Omental fat pad (tissue), 4 donors: ENCODE results near the gene HDAC7. TPM values are rescaled to one million over a fixed set of nuclear protein-coding genes. Genes with fewer than 3 reads are reported as not detected.

ENCODE experiments used
- ATAC-seq: fragments of 150-250 bp; one replicate; pipeline ENCODE4 v1.9.1; 2016; ENCODE audit warnings: mild to moderate bottlenecking, moderate library complexity; ENCODE audit not compliant: low FRiP score
- DNase-seq: peaks from one replicate; pipeline ENCODE4 v3.0.0-alpha.2; 2019; ENCODE audit warnings: low spot score
- total RNA-seq, 4 donors: library from RNA; depleted of rRNA; stranded (reverse); fragments of >200 nt; gene quantifications; one replicate each; pipeline ENCODE4 v1.1.0, GENCODE V29; 2016
- TF ChIP-seq, protein P1 (sequence below), 3 donors: fragments of 450-650 bp; IDR thresholded peaks; one replicate each; pipeline ENCODE4 v1.5.1; 2016 to 2017; ENCODE audit warnings: antibody characterized with exemption in 3 of 3, mild to moderate bottlenecking in 3 of 3, moderate library complexity in 2 of 3

HDAC7 gene
- total RNA-seq, 4 donors from 2014 or later = 40.3 to 102 (median 62.9) TPM

DNA sequence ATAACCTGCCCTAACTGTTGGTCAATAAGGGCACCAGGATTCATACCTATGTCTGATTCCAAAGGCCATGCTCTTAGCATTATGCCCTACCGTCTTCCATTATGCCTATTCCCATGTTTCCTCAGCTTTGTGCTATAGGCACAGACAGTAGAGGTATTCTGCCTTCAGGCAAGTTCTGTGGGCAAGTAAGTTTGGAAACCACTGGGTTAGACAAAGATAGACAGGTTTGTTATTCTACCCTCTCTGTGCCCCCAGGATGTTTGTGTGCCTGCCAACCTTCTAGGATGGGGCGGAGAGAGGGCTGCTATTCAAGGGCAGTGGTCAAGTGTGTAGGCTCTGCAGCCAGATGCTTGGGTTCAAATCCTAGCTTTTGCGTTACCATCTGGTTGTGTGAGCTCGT, 65.6 kb downstream of the HDAC7 start:
- TF ChIP-seq, protein P1, sequence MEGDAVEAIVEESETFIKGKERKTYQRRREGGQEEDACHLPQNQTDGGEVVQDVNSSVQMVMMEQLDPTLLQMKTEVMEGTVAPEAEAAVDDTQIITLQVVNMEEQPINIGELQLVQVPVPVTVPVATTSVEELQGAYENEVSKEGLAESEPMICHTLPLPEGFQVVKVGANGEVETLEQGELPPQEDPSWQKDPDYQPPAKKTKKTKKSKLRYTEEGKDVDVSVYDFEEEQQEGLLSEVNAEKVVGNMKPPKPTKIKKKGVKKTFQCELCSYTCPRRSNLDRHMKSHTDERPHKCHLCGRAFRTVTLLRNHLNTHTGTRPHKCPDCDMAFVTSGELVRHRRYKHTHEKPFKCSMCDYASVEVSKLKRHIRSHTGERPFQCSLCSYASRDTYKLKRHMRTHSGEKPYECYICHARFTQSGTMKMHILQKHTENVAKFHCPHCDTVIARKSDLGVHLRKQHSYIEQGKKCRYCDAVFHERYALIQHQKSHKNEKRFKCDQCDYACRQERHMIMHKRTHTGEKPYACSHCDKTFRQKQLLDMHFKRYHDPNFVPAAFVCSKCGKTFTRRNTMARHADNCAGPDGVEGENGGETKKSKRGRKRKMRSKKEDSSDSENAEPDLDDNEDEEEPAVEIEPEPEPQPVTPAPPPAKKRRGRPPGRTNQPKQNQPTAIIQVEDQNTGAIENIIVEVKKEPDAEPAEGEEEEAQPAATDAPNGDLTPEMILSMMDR (IDR thresholded peaks at IDR 0.05) = no peak
- DNase-seq = no peak
- ATAC-seq = no peak

DNA sequence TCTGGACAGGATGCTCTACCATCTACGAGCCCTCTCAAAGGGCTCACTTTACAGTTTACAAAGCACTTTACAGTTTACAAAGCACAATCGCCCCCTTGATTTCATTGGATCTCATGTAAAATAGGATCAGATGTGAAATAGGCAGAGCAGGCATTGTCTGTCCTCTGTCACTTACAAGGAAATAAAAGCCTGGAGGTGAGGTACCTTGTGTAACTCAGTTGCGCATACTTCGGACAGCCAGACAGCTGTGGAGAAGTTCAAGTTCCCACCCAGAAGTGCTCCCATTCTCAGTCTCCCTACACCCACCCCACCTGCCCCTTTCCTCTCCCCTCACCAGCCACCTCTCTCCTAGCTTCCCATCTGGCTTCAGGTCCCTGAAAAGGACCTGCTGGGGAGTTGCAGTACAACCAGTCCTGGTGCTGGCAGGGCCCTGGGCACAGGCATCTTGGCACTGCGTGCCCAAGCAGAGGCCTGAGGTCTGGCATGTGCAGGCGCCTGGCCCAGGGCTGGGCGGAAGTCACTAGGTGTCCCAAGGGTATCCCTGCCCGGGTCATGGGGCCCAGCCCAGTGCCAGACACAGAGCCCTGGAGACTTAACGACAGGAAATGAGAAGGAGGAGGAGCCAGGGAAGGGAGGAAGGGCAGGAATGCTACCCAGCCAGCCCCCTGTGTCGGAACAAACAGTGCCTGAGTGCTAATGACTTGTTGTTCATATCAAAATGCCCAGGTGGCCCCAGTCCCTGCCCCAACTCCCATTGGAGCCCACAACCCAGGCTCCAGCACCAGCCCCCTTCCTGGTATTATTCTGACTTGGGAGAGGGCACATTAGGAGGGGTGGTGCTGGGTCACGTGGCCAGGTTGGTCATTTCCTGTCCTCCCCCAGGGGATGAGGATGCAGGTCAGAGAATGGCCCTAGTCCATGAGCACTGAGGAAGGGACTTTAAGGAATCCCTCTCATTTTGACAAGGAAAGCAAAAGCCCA, 66.4 kb downstream of the HDAC7 start:
- TF ChIP-seq, protein P1 (IDR thresholded peaks at IDR 0.05) = no peak
- ATAC-seq = no peak
- DNase-seq = no peak

DNA sequence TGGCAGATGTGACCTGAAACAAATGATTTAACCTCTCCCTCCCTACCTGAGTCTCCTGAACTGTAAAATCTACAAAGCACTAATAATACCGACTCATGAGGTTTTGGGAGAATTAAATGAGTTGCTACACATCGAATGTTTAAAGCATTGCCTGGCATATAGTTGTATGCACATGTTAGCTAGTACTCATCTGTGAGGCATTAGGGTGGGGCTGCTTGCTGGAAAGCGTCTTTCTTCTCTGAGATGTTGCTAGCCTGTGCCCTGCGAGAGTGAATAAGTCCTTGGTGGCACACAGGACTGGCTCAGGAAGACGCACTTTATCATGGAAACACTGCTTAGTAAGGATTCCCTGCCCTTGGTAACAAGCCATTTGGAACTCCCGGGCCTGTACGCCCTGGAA, 67.2 kb downstream of the HDAC7 start:
- TF ChIP-seq, protein P1 (IDR thresholded peaks at IDR 0.05) = no peak
- DNase-seq (no peak), ATAC-seq (peak; percentile 53)

DNA sequence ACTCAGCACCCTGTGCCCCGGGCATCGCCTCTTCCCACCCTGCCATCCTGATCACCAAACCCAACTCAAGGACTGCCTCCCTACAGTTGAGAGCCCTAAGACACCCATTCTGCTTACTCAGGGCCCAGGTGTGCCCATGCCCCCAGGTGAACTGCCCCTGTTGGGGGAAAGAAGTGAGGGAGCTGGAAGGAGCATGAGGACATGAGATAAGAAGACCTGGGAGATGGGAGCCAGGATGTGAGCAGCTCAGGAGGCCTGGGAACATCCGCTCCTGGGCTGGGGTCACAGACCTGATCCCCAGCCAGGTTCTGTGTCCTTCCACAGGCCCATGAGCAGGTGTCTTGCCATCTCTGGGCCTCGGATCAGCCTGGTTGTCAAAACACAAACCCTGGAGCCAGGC, 67.6 kb downstream of the HDAC7 start:
- TF ChIP-seq, protein P1 (IDR thresholded peaks at IDR 0.05) = no peak
- ATAC-seq = no peak

DNA sequence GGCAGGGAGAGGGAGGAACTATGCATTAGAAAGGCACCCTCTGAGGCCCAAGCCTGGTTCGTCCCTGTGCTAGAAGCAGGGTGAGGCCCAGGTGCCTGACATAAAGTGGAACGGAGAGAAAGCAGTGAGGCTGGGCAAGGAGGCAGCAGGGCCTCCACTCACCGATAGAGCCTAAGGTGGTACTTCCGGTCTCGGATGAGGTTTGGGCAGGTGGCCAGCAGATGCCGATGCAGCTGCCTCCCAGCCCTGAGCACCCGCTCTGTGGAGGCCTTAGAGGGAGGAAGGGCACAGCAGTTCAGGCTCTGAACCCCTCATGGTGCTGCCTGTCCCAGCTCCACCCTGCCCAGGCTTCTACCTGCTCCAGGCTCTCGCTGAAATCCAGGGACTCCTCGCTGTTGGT, 68.1 kb downstream of the HDAC7 start:
- TF ChIP-seq, protein P1 (IDR thresholded peaks at IDR 0.05) = no peak
- ATAC-seq (no peak), DNase-seq (no peak)

More for the DNA sequence above, 67.6 kb downstream of the HDAC7 start:
- DNase-seq = no peak

DNA sequence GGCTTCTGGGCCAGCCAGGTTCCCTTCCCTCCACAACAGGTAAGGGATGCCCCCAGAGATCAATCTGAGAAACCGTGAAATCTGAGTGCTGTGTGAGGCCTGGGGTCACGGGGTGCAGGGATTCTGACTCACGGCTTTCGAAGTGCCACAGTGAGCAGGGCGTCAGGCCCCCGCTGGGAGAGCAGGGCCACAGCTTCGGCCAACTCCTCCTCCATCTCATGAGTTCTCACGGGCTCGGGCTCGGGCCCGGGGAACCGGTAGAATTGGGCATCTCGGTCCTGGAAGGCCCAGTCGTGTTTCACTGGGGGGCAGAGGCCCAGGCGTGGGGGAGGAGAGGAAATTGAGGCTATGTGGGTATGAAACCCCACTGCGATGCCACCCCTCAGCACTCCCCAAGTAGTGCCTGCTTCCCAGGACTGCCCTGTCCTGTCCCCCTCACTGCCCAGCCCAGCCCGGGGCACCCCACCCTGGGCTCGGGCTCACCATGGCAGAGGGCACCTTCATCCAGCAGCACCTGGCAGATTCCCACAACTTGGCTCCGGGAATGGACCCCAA, 68.7 kb downstream of the HDAC7 start:
- ATAC-seq (no peak), DNase-seq (no peak)
- TF ChIP-seq, protein P1 (IDR thresholded peaks at IDR 0.05) = no peak
